GM19468 (cell line): ENCODE results near the gene SKP1.

Source experiments
- ATAC-seq: cut with Tn5 transposase; IDR thresholded peaks from one replicate; pipeline ENCODE4 v1.9.1; 2021; ENCODE audit warnings: mild to moderate bottlenecking, moderate library complexity, moderate number of reproducible peaks; ENCODE audit not compliant: unreplicated experiment; ENCODE audit errors: extremely low read depth

The SKP1 gene

GRCh38 chr5:134115806-134116175 lies 61.0 kb downstream of the SKP1 start:
- no peak for ATAC-seq

DNA sequence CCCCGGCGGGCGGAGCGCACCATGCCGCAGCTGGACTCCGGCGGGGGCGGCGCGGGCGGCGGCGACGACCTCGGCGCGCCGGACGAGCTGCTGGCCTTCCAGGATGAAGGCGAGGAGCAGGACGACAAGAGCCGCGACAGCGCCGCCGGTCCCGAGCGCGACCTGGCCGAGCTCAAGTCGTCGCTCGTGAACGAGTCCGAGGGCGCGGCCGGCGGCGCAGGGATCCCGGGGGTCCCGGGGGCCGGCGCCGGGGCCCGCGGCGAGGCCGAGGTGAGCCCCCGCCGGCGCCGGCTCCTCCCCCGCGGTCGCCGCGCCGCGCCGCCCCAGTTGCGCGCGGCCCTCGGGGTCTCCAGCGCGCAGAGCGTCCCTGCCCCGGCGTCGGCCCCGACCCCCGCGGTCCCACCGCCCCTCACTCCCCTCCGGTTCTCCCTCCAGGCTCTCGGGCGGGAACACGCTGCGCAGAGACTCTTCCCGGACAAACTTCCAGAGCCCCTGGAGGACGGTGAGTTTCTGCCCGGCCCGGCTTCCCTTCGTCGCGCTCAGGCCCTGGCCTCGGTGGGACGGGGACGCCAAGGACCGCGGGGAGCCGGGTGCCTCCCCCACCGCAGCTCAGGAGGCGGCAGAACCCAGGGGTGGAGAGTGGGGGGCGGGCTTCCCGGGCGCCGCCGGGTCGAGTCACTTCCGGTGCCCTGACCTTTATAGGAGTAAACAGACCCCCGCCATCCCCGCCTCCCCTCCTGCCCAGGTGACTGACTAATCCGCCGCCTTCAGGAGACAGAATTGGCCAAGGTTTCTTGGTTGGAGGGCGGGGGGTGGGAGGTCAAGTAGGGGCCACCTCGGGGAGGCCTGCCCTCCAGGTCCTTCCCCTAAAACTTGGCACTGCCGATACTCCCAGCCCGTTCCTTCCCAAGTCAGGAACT lies 61.6 kb downstream of the SKP1 start:
- no peak for ATAC-seq

GRCh38 chr5:134113902-134114875 lies 62.6 kb downstream of the SKP1 start, which contains the start of gene TCF7:
TSS of gene TCF7 (plus strand) at chr5:134114681. CDS start at chr5:134114907, 226 bp downstream.
- peak; percentile 69 for ATAC-seq

GRCh38 chr5:134113363-134113889 lies 63.3 kb downstream of the SKP1 start:
- ATAC-seq = no peak

GRCh38 chr5:134112726-134113362 lies 63.9 kb downstream of the SKP1 start:
- ATAC-seq = no peak

DNA sequence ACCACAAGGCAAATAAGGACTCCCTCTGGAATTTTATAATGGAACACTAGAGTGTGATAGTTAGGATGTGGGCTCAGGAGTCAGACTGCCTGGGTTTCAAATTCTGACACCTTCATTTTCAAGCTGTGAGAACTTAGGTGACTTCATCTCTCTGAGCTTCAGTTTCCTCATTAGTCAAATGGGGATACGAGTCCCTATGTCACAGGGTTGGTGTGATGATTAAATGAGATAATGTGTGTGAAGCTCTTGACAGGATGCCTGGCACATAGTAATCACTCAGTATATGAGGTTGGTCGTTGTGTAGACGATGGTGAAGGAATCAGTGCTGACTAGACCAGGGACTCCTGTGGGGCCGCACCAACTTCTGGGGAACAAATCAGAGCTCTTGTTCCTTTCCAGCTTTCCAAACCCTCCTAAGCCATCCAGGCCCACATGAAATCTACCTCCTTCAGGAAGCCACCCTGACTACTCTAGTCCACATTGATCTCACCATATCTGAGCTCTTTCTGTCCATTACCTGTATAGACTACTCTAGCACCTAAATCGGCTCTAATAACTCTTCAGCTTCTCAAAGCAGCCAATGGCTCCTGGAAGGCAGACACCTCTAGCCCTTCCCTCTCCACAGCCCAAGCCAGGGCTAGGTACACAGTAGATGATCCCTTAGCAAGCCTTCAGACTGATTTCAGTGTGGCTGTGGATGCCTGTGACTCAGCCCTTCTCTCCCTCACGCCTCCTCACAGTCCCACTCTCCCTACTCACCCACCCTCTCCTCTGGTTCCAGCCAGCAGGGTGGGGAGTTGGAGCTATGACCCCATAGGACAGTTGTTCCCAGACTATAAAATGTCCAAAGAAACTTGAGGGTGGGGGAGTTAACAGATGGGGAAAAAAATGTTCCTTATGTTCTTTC lies 64.8 kb downstream of the SKP1 start:
- ATAC-seq = no peak

DNA sequence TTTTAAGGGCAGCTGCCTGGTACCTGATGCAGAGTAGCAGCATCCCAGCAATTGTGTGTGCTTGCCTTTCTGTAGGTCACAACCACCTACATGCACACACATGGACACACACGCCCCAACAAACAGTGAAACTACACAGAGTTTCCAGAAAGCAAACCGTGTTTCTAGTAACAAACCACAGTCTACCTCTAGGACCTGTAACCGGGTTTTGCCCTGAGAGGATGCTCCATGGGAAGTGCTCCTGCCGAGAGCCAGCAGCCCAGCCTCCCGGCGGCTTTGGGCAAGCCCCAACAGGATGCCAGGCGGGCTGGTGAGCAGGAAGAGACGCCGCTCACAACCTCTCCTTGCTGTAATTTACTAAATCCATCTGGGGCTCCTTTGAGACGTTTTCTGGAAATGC lies 66.4 kb downstream of the SKP1 start:
- ATAC-seq = no peak

- no peak for ATAC-seq
Measured at GRCh38 chr5:134107779-134108178, 69.0 kb downstream of the SKP1 start.

- no peak for ATAC-seq
Measured at GRCh38 chr5:134106991-134107701, 69.6 kb downstream of the SKP1 start.

- no peak for ATAC-seq
Measured at GRCh38 chr5:134103998-134104654, 72.6 kb downstream of the SKP1 start.

- no peak for ATAC-seq
Measured at GRCh38 chr5:134103397-134103796, 73.4 kb downstream of the SKP1 start.

GRCh38 chr5:134101686-134102439 lies 74.9 kb downstream of the SKP1 start:
- no peak for ATAC-seq

DNA sequence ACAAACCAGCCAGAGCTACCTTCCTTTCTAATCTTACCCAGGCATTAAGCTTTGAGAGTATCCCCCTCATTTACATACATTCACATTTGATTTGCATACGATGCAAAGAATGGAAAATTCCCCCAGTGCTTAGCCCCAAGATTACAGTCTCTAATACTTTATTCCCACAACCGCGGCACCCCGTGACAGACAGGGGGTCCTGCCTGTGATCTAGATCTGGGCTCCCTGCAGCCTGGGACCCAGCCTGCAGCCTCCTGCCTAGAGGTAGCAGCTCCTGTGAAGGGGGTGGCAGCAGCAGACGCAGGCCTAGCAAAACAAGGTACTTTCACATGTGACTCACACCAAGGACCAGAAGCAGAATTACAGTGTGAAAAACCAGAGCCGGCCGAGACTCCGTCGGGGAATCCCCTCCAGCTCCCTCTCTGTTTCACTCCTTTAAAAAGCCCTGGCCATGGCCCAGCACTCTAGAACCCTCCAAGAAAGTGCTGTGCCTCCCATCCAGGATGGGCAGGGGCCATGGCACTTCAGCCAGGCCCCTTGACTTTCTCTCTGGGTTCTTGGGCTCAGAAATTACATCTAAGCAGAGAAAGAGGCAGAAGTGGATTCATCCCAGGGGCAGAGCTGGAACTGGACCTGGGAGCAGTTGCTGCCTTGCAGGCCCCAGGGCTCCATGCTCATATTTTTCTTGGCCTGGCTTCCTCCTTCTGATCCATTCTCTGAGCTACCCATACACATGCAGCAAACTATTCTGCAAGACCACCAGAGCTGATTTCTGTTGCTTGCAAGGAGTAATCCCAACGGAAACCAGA lies 76.3 kb downstream of the SKP1 start:
- peak; percentile 53 for ATAC-seq

GRCh38 chr5:134099939-134100282 lies 76.8 kb downstream of the SKP1 start:
- ATAC-seq = no peak

GRCh38 chr5:134099288-134099872 lies 77.4 kb downstream of the SKP1 start:
- no peak for ATAC-seq
